Measurements from ENCODE around the gene PTPDC1. TPM values are rescaled to one million over a fixed set of nuclear protein-coding genes. Genes with fewer than 3 reads are reported as not detected.
A peak's percentile ranks its signal among the peaks of the same experiment; 100 is the strongest.

PTPDC1 gene, protein sequence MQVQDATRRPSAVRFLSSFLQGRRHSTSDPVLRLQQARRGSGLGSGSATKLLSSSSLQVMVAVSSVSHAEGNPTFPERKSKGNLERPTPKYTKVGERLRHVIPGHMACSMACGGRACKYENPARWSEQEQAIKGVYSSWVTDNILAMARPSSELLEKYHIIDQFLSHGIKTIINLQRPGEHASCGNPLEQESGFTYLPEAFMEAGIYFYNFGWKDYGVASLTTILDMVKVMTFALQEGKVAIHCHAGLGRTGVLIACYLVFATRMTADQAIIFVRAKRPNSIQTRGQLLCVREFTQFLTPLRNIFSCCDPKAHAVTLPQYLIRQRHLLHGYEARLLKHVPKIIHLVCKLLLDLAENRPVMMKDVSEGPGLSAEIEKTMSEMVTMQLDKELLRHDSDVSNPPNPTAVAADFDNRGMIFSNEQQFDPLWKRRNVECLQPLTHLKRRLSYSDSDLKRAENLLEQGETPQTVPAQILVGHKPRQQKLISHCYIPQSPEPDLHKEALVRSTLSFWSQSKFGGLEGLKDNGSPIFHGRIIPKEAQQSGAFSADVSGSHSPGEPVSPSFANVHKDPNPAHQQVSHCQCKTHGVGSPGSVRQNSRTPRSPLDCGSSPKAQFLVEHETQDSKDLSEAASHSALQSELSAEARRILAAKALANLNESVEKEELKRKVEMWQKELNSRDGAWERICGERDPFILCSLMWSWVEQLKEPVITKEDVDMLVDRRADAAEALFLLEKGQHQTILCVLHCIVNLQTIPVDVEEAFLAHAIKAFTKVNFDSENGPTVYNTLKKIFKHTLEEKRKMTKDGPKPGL
- total RNA-seq (2014; rRNA removed; shearing (Covaris generic)) = 10.6 and 11.8 TPM in 2 replicates
- polyA plus RNA-seq (2015; cell fraction: cytosol; rRNA removed) = 7.2 and 12.0 TPM in 2 replicates
- 90.3 and 102 TPM in 2 replicates for polyA plus RNA-seq (2015; cell fraction: nucleus; rRNA removed)

- peak; percentile 62 for DNase-seq (ENCODE audit: low read depth, low spot score)
- in situ Hi-C loops (cut with HindIII; ENCODE audit: low pct_unique_long_range_greater_than_20kb, low sequenced_read_pairs) = loop anchor here (10.0 kb wide), 1 partner anchor 90 kb away; no protein-coding TSS in a partner anchor
Observed at GRCh38 chr9:94084314-94084713, at the start of gene PTPDC1. Gene PTPDC1 (plus strand): TSS chr9:94084464. CDS start chr9:94084531, 67 bp downstream.

DNA sequence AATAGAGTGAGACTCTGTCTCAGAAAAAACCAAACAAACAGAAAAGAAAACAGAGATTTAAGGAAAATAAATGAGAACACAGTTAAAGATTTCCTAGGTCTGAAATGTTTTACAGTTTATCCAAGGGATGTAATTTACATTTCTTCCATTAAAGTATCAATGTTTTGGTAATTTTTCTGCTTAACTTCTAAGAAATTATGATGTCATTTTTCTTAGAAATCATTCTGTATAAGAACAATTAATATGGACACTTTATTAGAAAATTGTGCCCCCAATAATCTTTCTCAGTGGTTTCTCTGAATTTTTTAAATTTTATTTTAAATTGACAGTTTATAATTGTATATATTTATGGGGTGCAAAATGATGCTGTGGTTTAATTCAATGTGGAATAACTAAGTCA lies 49.8 kb upstream of the PTPDC1 start:
- in situ Hi-C loops (cut with HindIII; ENCODE audit: low pct_unique_long_range_greater_than_20kb, low sequenced_read_pairs) = no loop called here
- no peak for DNase-seq (ENCODE audit: low read depth, low spot score)

- no peak for DNase-seq (ENCODE audit: low read depth, low spot score)
- in situ Hi-C loops (cut with HindIII; ENCODE audit: low pct_unique_long_range_greater_than_20kb, low sequenced_read_pairs) = no loop called here
Observed at GRCh38 chr9:94039786-94040185, 44.5 kb upstream of the PTPDC1 start.

- DNase-seq (ENCODE audit: low read depth, low spot score) = peak; percentile 4
- in situ Hi-C loops (cut with HindIII; ENCODE audit: low pct_unique_long_range_greater_than_20kb, low sequenced_read_pairs) = no loop called here
Observed at GRCh38 chr9:94042516-94043360, 41.5 kb upstream of the PTPDC1 start.

DNA sequence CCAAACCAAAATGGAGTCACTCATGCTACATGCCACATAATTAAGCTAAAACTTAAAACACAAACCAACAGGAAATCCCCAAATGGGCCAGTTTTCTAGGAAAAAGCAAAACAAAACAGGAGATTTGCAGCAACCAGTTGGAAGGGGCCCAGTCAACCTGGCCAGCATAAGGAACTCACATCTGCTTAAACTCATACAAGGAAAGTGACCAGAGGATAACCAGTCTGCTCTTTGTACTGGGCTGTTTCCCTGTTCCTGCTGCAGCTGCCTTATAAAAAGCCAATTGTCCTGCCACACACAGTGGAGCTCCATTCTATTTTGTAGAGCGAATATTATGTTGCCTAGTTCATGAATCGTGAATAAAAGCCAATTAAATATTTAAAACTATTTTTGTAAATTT lies 29.5 kb upstream of the PTPDC1 start:
- in situ Hi-C loops (cut with HindIII; ENCODE audit: low pct_unique_long_range_greater_than_20kb, low sequenced_read_pairs) = no loop called here
- DNase-seq (ENCODE audit: low read depth, low spot score) = no peak

DNA sequence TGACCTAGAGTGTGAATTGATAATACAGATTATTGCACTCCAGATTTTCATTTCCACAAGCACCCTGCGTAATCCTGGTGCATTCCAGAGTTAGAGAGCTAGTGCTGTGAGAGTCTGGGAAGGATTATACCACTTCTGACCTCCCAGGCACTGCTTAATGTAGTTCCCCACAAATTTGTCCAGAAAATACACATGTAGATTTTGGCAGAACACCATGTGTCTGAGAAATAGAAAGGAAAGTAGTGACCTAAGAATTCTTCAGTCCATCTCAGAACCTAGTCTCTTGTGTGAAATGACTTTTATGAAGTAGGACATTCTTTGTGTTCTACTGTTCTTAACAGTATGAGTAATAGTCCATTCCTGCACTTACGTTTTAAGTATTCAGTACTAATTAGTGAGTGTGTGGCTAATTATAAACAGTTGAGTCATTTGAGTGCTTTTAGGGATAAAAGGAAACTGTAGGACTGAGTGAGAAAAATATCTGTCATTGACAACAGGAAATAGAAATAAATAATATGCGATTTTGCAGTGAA lies 27.8 kb upstream of the PTPDC1 start:
- in situ Hi-C loops (cut with HindIII; ENCODE audit: low pct_unique_long_range_greater_than_20kb, low sequenced_read_pairs) = no loop called here
- DNase-seq (ENCODE audit: low read depth, low spot score) = no peak

DNA sequence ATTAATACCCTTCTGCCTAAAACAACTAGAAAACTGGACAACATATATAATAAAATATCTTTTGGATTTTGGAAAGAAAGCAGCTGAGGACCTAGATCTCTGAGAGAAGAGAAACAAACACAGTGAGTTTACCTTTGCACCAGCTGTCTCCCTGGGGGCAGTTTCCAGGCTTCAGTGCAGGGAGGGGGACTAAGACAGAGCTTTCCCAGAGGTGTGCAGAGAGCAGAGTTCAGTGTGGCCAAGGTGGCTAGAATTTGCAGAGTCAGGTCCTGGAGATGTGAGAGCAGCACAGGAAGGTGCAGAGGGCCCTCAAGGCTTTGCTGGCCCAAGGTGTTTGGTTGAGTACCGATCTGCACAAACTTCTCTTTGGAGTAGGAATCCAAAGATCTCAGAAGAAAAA lies 26.3 kb upstream of the PTPDC1 start:
- no peak for DNase-seq (ENCODE audit: low read depth, low spot score)

GRCh38 chr9:94061864-94062263 lies 22.4 kb upstream of the PTPDC1 start:
- in situ Hi-C loops (cut with HindIII; ENCODE audit: low pct_unique_long_range_greater_than_20kb, low sequenced_read_pairs) = no loop called here
- no peak for DNase-seq (ENCODE audit: low read depth, low spot score)

More for the DNA sequence above, 26.3 kb upstream of the PTPDC1 start:
- in situ Hi-C loops (cut with HindIII; ENCODE audit: low pct_unique_long_range_greater_than_20kb, low sequenced_read_pairs) = no loop called here

DNA sequence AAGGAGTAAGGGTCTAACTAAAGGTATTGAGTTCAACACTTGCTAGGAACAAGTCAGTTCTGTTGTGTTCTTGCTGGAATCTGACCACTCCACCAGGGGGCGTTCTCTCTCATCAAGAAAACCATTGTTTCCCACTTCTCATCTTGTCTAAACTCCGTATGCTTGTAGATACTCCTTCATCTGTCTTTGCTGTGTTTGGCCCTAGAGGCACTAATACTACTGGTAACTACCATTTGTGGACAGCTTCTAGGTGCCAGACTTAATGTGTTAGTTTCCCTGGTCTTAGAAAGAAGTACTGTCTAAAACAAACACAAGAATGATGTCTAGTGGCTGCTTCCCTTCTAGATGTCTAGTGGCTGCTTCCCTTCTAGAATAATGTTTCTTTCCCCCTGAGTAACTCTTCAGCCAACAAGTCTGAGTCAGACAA lies 18.7 kb upstream of the PTPDC1 start:
- peak; percentile 84 for DNase-seq (ENCODE audit: low read depth, low spot score)
- in situ Hi-C loops (cut with HindIII; ENCODE audit: low pct_unique_long_range_greater_than_20kb, low sequenced_read_pairs) = no loop called here

DNA sequence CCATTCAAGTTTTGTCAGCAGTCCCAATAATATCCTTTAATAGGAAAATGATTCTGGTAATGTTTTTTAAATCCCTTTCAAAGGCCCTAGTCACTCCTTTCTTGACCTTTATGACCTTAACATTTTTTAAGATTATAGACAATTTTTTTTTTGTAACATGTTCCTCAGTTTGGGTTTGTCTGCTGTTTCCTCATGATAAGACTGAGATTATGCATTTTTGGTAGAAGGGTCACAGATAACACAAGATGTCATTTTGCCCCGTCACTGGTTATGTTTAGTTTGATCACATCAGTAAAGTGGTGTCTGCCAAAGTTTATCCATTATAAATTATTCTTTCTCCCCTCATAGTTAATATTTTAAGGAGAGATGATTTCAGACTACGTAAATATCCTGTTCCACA lies 16.0 kb upstream of the PTPDC1 start:
- no peak for DNase-seq (ENCODE audit: low read depth, low spot score)
- in situ Hi-C loops (cut with HindIII; ENCODE audit: low pct_unique_long_range_greater_than_20kb, low sequenced_read_pairs) = no loop called here

DNA sequence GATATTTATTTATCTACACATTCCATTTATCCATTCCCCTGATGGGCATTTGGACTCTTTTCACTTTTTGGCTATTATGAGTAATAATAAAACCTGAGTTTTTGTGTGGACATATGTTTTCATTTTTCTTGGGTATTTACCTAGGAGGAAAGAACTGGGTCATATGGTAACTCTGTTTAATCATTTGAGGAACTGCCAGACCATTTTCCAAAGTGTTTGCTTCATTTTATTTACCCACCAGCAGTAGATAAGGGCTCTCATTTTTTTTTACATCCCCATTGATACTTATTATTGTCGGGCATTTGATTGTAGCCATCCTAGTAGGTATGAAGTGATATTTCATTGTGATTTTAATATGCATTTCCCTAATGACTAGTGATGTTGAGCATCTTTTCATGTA lies 7.7 kb upstream of the PTPDC1 start:
- no peak for DNase-seq (ENCODE audit: low read depth, low spot score)

DNA sequence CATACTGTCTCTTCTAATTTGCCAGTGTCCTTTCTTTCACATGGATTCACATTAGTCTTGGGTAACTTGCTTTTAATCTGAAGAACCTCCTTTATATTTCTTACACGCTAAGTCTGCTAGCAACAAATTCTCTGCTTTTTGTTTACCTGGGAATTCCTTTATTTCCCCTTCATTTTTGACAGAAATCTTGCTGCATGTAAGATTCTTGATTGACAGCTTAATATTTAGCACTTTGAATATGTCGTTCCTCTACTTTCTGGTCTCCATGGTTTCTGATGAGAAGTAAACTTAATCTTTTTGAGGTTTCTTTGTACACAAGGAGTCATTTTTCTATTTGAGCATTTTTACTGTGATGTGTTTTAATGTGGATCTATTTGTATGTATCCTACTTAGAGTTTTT lies 6.2 kb upstream of the PTPDC1 start:
- DNase-seq (ENCODE audit: low read depth, low spot score) = no peak
- in situ Hi-C loops (cut with HindIII; ENCODE audit: low pct_unique_long_range_greater_than_20kb, low sequenced_read_pairs) = no loop called here

More for the DNA sequence above, 7.7 kb upstream of the PTPDC1 start:
- in situ Hi-C loops (cut with HindIII; ENCODE audit: low pct_unique_long_range_greater_than_20kb, low sequenced_read_pairs) = no loop called here

DNA sequence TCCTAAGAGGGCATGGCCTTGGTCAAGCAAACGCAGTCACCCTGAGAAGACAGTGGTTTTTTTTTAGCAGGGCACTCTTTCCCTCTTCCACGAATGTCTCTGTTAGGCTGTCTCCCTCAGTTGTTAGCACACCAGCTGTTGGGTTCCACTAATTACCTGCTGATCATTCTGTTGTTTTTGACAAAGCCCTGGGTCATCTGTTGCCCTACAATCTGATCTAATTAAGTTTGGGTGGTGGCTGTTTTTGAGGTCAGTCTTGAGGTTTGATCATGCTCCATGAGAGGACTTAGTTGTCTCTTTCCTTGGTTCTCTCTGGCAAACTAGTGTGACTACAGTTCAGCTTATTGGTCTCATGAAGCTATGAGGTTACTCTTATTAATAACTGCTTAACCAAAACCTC lies 5.0 kb upstream of the PTPDC1 start:
- DNase-seq (ENCODE audit: low read depth, low spot score) = no peak
- in situ Hi-C loops (cut with HindIII; ENCODE audit: low pct_unique_long_range_greater_than_20kb, low sequenced_read_pairs) = no loop called here

- in situ Hi-C loops (cut with HindIII; ENCODE audit: low pct_unique_long_range_greater_than_20kb, low sequenced_read_pairs) = loop anchor here (10.0 kb wide), 1 partner anchor 95 kb away; no protein-coding TSS in a partner anchor
- no peak for DNase-seq (ENCODE audit: low read depth, low spot score)
Observed at GRCh38 chr9:94080249-94080648, 4.0 kb upstream of the PTPDC1 start.

DNA sequence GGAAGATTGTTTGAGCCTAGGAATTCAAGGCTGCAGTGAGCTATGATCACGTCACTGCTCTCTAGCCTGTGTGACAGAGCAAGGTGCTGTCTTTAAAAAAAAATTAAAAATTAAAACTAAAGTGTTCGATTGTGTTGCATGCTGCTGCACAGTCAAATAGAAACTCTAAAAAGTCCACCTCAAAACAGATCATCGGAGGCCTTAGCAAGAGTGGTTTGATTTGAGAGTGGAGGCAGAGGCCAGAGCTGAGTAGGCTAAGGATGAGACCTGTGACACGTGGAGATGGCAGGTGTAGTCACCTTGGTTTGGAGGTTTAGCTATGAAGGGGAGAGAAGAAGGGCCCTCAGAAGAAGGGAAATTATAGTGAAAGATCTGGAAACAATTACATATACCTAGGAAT lies 2.8 kb upstream of the PTPDC1 start:
- DNase-seq (ENCODE audit: low read depth, low spot score) = no peak

GRCh38 chr9:94081864-94082463 lies 2.3 kb upstream of the PTPDC1 start:
- in situ Hi-C loops (cut with HindIII; ENCODE audit: low pct_unique_long_range_greater_than_20kb, low sequenced_read_pairs) = loop anchor here (10.0 kb wide), 1 partner anchor 93 kb away; no protein-coding TSS in a partner anchor
- DNase-seq (ENCODE audit: low read depth, low spot score) = no peak

More for the DNA sequence above, 2.8 kb upstream of the PTPDC1 start:
- in situ Hi-C loops (cut with HindIII; ENCODE audit: low pct_unique_long_range_greater_than_20kb, low sequenced_read_pairs) = loop anchor here (10.0 kb wide), 1 partner anchor 93 kb away; no protein-coding TSS in a partner anchor

GRCh38 chr9:94082553-94082952 lies 1.7 kb upstream of the PTPDC1 start:
- no peak for DNase-seq (ENCODE audit: low read depth, low spot score)
- in situ Hi-C loops (cut with HindIII; ENCODE audit: low pct_unique_long_range_greater_than_20kb, low sequenced_read_pairs) = loop anchor here (10.0 kb wide), 1 partner anchor 92 kb away; no protein-coding TSS in a partner anchor
